ENCODE measurements around the gene GLYATL1.

The GLYATL1 gene

GRCh38 chr11:58927393-58928106 lies 11.7 kb upstream of the GLYATL1 start:
- no peak for DNase-seq

DNA sequence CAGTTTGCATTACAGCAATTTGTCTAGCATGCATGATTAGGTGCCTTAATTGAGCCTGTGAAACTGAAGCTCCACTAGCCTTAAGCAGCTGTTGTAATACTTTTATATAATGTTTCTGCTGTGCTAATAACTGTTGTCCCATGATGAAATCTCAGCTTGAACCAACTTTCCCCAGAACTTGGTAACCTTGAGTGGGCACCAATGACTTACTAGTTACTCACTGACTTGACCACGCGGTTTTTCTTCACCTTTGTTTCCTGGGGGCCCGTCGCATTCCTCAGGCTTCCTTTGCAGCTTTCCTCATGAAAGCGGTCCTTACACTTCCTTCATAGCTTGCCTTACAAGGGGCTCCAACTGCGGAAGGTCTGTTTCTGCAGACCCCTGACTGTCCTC lies 11.2 kb upstream of the GLYATL1 start:
- no peak for DNase-seq

DNA sequence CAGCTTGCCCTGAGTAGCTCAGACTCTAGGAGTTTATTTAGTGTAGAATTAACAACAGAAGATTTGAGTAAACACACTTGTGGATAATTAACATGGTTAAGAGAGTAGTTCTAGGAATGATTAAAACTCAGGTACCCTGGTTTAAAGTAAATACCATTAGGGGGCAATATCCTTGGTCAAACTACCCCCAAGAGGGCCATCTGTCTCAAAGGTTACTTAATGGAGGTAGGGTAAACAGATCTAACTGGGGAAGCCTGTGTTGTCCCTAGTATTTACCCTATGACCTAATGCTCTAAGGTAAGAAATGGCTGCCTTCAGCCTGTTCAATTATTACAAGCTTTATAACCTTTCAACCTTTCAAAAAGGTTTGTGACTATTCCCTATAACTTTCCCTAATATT lies 10.6 kb upstream of the GLYATL1 start:
- no peak for DNase-seq

GRCh38 chr11:58930926-58931325 lies 8.4 kb upstream of the GLYATL1 start:
- DNase-seq: no peak

DNA sequence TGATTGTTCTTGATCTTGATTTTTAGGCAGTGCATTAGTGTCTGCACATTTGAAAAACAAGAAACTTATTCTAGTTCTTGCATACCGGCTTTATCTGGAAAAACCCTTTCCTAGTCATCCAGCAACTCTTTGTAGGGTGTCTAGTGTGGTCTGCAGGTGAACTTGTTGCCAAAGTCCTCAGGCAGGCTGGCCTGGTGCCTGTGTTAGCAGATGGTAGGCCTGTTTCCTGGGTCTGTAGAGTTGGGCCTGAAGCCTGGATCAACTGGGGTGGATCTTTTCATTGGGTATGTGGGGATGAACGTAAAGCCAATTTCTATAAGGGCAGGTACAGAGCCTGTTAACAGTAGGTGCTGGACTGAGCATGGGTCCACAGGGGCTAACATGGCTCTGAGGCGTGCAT lies 5.6 kb upstream of the GLYATL1 start:
- no peak for DNase-seq

GRCh38 chr11:58934945-58935513 lies 4.3 kb upstream of the GLYATL1 start:
- DNase-seq: no peak

DNA sequence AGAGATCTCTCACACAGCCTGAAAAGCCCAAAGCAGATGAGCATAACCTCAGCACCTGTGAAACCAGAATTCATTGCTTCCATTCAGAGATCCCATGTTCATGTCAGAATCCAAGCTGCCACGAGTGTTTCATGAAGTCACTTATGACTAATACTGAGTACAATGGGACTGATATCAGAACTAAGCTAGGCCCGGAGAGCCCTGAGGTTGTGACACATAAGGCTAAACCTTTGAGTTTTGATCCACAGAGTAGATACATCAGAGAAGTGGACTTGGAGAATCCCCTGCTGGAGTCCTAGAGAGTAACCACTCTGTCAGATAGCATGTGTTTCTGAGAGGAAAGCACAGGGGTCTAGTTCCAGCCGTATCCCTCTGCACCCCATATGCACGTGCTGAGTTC lies 890 bp upstream of the GLYATL1 start:
- DNase-seq: no peak

- no peak for DNase-seq
Observed at GRCh38 chr11:58940028-58940427, 740 bp downstream of the GLYATL1 start.

- no peak for DNase-seq
Observed at GRCh38 chr11:58941838-58942237, 2.5 kb downstream of the GLYATL1 start.

DNA sequence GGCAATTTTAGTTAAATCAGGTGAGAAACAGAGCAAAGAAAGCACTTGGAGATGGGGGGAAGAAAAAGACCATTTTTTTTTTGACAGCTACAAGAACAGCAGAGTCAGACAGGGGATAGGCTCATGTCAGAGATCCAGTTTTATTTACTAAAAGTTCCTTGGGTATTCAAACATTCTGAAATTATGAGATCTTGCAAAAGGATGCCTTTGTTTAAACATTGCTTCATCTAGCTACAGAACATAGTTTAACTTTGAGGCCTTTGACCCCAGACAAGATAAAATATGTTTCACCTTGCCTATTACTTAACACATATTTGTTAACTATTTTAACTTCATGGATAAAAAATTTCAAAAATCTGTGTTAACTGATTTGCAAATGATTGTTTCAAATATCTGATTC lies 6.4 kb downstream of the GLYATL1 start:
- no peak for DNase-seq

- no peak for DNase-seq
Observed at GRCh38 chr11:58949184-58949583, 9.9 kb downstream of the GLYATL1 start.

DNA sequence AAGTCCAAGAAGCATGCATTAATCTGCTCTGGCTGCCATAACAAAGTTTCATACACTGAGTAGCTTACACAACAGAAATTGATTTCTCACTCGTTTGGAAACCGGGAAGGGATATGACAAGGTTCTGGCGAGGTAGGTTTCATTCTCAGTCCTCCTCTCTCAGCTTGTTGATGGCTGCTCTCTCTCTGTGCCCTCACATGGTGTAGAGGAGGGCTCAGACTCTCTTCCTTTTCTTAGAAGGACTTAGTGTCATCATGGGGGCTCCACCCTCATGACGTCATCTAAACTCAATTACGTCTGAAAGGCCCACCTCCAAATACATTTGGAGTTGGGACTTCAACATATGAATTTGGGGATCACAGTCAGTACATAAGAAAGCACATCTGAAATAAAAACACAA lies 18.6 kb downstream of the GLYATL1 start:
- DNase-seq: no peak

- peak; percentile 67 for DNase-seq
Observed at GRCh38 chr11:58958500-58958899, 19.2 kb downstream of the GLYATL1 start.

DNA sequence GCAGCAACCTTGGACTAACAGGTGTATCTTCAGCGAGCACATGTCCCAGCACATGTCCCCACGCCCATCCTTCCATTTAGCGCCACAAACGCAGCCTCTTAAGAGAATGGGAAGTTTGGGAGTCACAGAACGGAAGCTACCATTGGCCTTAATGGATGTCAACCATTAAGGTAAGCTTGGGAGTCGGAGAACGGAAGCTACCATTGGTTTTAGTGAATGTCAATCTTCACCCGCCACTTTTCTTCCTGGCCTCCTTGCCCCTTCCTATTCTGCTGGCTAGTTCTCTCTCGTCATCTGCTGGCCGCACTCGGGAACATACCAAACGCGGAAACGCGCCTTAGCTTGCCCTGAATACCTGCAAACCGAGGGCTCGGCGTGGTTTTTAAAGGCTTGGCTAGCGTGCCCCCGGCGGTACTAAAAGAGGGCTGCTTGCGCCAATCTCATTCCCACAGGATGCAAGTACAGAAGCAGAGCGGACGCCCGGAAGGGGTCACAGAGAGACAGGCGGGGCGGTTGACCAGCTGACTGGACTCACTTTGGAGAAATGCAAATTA lies 24.3 kb downstream of the GLYATL1 start:
- DNase-seq: no peak

- DNase-seq: no peak
Observed at GRCh38 chr11:58965246-58965985, 26.1 kb downstream of the GLYATL1 start.

GRCh38 chr11:58968251-58968711 lies 29.0 kb downstream of the GLYATL1 start:
- no peak for DNase-seq

DNA sequence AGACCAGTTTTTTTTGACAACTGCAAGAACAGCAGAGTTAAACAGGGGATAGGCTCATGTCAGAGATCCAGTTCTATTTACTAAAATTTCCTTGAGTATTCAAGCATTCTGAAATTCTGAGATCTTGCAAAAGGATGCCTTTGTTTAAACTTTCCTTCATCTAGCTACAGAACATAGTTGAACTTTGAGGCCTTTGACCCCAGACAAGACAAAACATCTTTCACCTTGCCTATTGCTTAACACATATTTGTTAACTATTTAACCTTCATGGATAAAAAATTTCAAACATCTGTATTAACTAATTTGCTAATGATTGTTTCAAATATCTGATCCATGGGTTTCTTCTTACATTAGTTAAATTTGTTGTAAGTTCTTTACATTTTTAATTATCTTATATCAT lies 38.2 kb downstream of the GLYATL1 start:
- DNase-seq: no peak

DNA sequence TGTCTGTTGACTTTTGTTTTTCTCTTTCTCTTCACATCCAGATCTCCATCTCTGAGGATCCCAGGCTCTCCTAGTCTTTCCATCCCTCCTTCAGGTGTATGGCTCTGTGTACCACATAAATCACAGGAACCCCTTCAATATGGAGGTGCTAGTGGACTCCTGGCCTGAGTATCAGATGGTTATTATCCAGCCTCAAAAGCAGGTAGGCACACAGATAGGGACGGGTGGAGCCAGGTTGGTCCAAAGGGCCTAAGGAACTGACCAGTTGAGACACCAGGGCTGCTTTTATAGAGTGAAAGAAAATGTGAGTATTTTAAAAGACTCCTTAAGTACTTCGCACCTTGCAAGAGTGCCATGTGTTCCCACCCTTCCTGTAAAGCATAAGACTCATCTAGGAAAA lies 39.9 kb downstream of the GLYATL1 start:
- no peak for DNase-seq

- no peak for DNase-seq
Observed at GRCh38 chr11:58980159-58980843, 41.0 kb downstream of the GLYATL1 start.

- DNase-seq: no peak
Observed at GRCh38 chr11:58992489-58992888, 53.2 kb downstream of the GLYATL1 start.

DNA sequence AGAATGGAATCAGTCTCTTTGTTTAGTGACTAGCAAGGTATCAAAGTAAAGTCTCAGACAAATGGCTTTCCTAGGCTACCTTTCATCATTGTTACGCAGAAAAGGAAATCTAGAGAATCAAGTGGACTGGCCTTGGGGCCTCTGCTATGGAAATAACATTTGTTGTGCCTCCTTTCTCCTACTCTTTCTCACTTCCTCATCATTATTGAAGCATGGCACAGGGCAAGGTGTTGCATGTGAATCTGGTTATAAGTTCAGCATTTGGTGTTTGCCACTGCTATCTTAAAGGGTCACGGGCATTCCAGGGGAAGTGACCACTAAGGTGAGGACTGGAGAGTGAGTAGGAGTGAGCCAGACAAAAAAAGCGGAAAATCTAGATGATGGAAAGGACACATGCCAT lies 54.9 kb downstream of the GLYATL1 start:
- DNase-seq: no peak

DNA sequence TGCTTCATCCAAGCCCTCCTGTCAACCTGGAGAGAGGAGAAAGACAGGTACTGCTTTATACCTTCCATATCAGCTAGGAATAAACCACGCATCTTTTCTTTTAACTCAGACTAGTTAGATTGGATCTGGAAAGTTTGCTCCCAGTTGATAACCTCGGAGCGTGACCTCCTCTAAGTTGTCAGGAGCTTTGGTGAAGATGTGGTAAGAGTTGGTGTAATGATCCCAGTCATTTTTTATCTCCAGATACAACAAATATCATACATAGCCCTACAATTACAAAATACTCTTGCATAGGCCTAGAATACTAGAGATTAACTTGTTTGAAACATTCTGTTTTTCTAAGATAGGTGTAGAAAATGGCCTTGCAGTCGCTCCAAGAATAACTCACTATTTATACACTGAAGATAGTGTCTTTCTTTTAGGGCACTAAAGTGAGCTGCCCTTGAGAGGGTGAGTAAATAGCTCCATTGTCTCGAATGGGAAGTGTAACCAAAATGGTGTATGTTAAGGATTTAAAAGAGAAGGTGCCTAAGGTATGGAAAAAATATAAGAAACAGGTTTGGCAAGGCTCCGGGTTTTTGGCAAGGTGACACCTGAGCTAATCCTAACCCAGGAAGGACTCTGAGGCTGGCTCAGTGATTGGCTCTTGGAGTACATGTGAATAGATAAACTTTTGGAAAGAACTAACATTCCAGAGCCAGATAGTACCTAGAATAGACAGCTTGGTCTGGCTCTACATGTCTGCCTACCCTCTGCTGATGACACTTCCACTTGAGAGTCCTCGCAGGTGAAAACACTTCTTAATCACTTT lies 59.4 kb downstream of the GLYATL1 start:
- no peak for DNase-seq

Data from activated CD8-positive, alpha-beta memory T cell treated with anti-CD3 and anti-CD28 coated beads for 24 hours (primary cell).